ENCODE measurements around the gene BANF2. TPM values are rescaled to one million over a fixed set of nuclear protein-coding genes. Genes with fewer than 3 reads are reported as not detected.
A peak's percentile ranks its signal among the peaks of the same experiment; 100 is the strongest.

Gene BANF2
- total and polyA plus RNA-seq, 2 experiments from 2014 or later: not detected

DNA sequence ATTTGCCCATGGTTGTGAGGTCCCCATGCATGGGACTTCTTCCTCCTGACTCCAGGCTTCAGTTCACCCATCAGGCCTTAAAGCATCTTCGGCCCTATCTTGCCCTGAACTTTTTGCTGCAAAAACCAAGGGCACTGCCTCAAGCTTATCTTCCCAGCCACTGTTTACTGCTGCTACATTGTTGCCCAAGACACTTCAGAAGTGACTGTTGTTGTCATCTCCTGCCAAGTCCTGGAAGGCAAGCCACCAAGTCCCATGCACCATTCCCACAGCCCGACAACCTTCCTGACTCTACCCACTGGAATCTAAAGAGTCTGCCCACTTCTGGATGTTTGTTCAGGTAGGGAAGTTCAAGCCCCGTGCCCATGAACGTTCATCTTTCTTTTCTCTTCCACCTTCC lies 12.4 kb downstream of the BANF2 start:
- in situ Hi-C loops (cut with MboI): no loop called here
- Histone ChIP-seq H3K4me2 (ENCODE audit: unreplicated experiment) (no peak overlapping the region), H3K79me2 (ENCODE audit: insufficient read depth) (no peaks in the 10 kb centered on the region), H3K9me2 (ENCODE audit: insufficient read depth) (no peaks in the 10 kb centered on the region), H3F3A (ENCODE audit: insufficient read depth) (no peaks in the 10 kb centered on the region), H3K36me3 (ENCODE audit: low read depth) (no peaks in the 10 kb centered on the region), H2AFZ (no peak overlapping the region), H3K4me1 (ENCODE audit: insufficient read depth) (no peaks in the 10 kb centered on the region; the same call in 1 of the 2 replicates), H3K27me3 (replicated peaks; ENCODE audit: insufficient read depth) (no peaks in the 10 kb centered on the region), H3K9ac (no peak overlapping the region), H3K4me3 (no peak overlapping the region), H3K9me3 (ENCODE audit: low read depth) (no peaks in the 10 kb centered on the region), H3K27ac (no peak overlapping the region), H4K20me1 (ENCODE audit: insufficient read depth) (no peaks in the 10 kb centered on the region)
- no peak for DNase-seq
- TF ChIP-seq EZH2 (IDR thresholded peaks at IDR 0.05; ENCODE audit: insufficient read depth, poor library complexity, severe bottlenecking): no peak
- TF ChIP-seq EZH2phosphoT487 (IDR thresholded peaks at IDR 0.05; ENCODE audit: insufficient read depth, low read depth): no peak
- WGBS, 2 experiments (ENCODE audit: low coverage in 1 of 2, low lambda C conversion rate in 2 of 2, missing lambda C conversion rate in 2 of 2): 83 to 87% methylated on average over 4 of the region's 4 CpGs

DNA sequence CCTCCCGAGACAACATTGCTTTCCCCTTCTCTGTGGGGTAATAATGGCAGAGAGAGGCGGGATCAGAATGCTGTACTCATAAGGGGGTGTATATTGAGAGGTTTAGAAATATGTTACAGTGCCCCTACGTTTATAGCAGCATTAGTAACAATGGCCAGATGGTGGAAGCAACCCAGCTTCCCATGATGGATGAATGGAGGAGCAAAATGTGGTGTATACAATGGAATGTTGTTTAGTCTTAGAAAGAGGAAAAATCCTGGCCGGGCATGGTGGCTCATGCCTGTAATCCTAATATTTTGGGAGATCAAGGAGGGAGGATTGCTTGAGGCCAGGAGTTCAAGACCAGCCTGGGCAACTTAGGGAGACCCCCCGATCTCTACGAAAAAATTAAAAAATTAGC lies 12.9 kb downstream of the BANF2 start:
- Histone ChIP-seq H3K9ac (no peak overlapping the region), H3K27ac (no peak overlapping the region), H2AFZ (no peak overlapping the region), H3K4me2 (ENCODE audit: unreplicated experiment) (no peak overlapping the region), H3K4me3 (no peak overlapping the region), H3K27me3 (replicated peaks; ENCODE audit: insufficient read depth) (no peaks in the 10 kb centered on the region), H3K9me2 (ENCODE audit: insufficient read depth) (no peaks in the 10 kb centered on the region), H3F3A (ENCODE audit: insufficient read depth) (no peaks in the 10 kb centered on the region), H3K9me3 (ENCODE audit: low read depth) (no peaks in the 10 kb centered on the region), H3K79me2 (ENCODE audit: insufficient read depth) (no peaks in the 10 kb centered on the region), H3K4me1 (ENCODE audit: insufficient read depth) (no peaks in the 10 kb centered on the region; the same call in 1 of the 2 replicates), H4K20me1 (ENCODE audit: insufficient read depth) (no peaks in the 10 kb centered on the region), H3K36me3 (ENCODE audit: low read depth) (no peaks in the 10 kb centered on the region)
- in situ Hi-C loops (cut with MboI): no loop called here
- peak; percentile 23 for DNase-seq
- TF ChIP-seq EZH2 (IDR thresholded peaks at IDR 0.05; ENCODE audit: insufficient read depth, poor library complexity, severe bottlenecking): no peak
- 71 to 76% methylated on average over 6 of the region's 6 CpGs for WGBS, 2 experiments (ENCODE audit: low coverage in 1 of 2, low lambda C conversion rate in 2 of 2, missing lambda C conversion rate in 2 of 2)

DNA sequence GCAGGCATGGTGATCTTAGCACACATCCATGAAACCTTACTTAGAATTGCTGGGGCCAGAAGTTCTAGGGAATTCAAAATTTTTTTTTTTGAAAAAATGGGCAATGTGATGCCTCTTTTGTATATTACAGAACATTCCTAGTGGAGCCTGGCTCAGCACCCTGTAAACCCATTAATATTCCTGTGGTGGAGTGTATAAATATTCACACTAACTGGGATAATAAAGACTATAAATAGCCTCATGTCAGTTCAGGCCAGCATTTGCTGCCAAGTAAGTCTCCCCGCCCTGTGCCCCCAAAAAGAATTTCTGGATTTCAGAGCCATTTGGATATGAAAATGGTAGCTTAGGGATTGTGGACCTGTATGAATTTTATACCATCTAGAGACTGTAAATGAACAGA lies 14.8 kb downstream of the BANF2 start:
- WGBS, 2 experiments (ENCODE audit: low coverage in 1 of 2, low lambda C conversion rate in 2 of 2, missing lambda C conversion rate in 2 of 2): 42 to 63% methylated on average over 1 of the region's 1 CpG
- 0 out of 2 replicates have a peak, but pooled peaks cover 6% of the 10 kb centered on the region for H3K27me3 ChIP-seq (replicated peaks; ENCODE audit: insufficient read depth)
- H3K4me3 ChIP-seq: no peak overlapping the region
- no peak overlapping the region for H3K27ac ChIP-seq
- no peaks in the 10 kb centered on the region for H3K36me3 ChIP-seq (ENCODE audit: low read depth)
- H3K79me2 ChIP-seq (ENCODE audit: insufficient read depth): no peaks in the 10 kb centered on the region
- no peaks in the 10 kb centered on the region for H3F3A ChIP-seq (ENCODE audit: insufficient read depth)
- no peak overlapping the region for H3K9ac ChIP-seq
- in situ Hi-C loops (cut with MboI): no loop called here
- no peak for DNase-seq
- H3K9me3 ChIP-seq (ENCODE audit: low read depth): no peaks in the 10 kb centered on the region
- no peaks in the 10 kb centered on the region; the same call in 1 of the 2 replicates for H3K4me1 ChIP-seq (ENCODE audit: insufficient read depth)
- H3K4me2 ChIP-seq (ENCODE audit: unreplicated experiment): no peak overlapping the region
- TF ChIP-seq EZH2phosphoT487 (IDR thresholded peaks at IDR 0.05; ENCODE audit: insufficient read depth, low read depth) (no peak), EZH2 (IDR thresholded peaks at IDR 0.05; ENCODE audit: insufficient read depth, poor library complexity, severe bottlenecking) (no peak)
- no peaks in the 10 kb centered on the region for H4K20me1 ChIP-seq (ENCODE audit: insufficient read depth)
- no peak overlapping the region for H2AFZ ChIP-seq
- H3K9me2 ChIP-seq (ENCODE audit: insufficient read depth): no peaks in the 10 kb centered on the region

DNA sequence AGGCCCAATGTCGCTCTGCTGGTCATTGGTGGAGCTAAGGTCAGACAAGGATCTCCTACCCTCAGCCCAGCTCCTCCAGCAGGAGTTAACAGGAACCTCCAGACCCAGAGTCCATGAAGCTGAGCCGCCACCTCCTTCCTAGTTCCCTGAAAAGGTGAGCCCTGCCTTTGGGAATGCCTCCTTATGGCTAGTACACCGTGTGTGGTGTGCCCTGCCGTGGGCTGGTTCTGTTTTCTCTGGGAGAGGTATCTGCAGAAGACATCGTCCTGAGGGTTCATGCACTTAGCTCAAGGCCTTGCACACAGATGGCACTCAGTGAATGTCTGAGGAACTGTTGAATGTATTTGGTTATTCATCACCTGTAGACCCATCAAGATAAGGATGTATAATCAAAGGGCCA lies 15.3 kb downstream of the BANF2 start:
- H3K4me1 ChIP-seq (ENCODE audit: insufficient read depth): no peaks in the 10 kb centered on the region; the same call in 1 of the 2 replicates
- H3K36me3 ChIP-seq (ENCODE audit: low read depth): no peaks in the 10 kb centered on the region
- H3F3A ChIP-seq (ENCODE audit: insufficient read depth): no peaks in the 10 kb centered on the region
- WGBS, 2 experiments (ENCODE audit: low coverage in 1 of 2, low lambda C conversion rate in 2 of 2, missing lambda C conversion rate in 2 of 2): 51 to 57% methylated on average over 5 of the region's 5 CpGs
- H3K9me3 ChIP-seq (ENCODE audit: low read depth): no peaks in the 10 kb centered on the region
- no peaks in the 10 kb centered on the region for H3K79me2 ChIP-seq (ENCODE audit: insufficient read depth)
- H3K4me2 ChIP-seq (ENCODE audit: unreplicated experiment): no peak overlapping the region
- H3K9me2 ChIP-seq (ENCODE audit: insufficient read depth): no peaks in the 10 kb centered on the region
- in situ Hi-C loops (cut with MboI): no loop called here
- peaks cover 6% of the 10 kb centered on the region; the same call in 1 of the 2 replicates for H3K27me3 ChIP-seq (replicated peaks; ENCODE audit: insufficient read depth)
- H3K27ac ChIP-seq: no peak overlapping the region
- no peak overlapping the region for H2AFZ ChIP-seq
- no peak for TF ChIP-seq EZH2phosphoT487 (IDR thresholded peaks at IDR 0.05; ENCODE audit: insufficient read depth, low read depth)
- TF ChIP-seq EZH2 (IDR thresholded peaks at IDR 0.05; ENCODE audit: insufficient read depth, poor library complexity, severe bottlenecking): no peak
- H3K4me3 ChIP-seq: no peak overlapping the region
- no peaks in the 10 kb centered on the region for H4K20me1 ChIP-seq (ENCODE audit: insufficient read depth)
- DNase-seq: no peak
- no peak overlapping the region for H3K9ac ChIP-seq

DNA sequence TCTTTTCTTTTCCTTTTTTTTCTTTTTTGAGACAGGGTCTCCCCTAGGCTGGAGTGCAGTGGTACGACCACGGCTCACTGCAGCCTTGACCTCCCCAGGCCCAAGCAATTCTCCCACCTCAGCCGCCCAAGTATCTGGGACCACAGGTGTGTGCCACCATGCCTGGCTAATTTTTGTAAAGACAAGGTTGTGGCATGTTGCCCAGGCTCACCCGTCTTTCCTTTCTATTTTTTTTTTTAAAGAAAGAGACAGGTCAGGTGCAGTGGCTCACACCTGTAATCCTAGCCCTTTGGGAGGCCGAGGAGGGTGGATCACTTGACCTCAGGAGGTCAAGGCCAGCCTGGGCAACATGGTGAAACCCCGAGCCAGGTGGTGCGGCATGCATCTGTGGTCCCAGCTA lies 16.6 kb downstream of the BANF2 start:
- in situ Hi-C loops (cut with MboI): no loop called here
- H3K9ac ChIP-seq: no peak overlapping the region
- H3K4me2 ChIP-seq (ENCODE audit: unreplicated experiment): no peak overlapping the region
- peaks cover 6% of the 10 kb centered on the region; the same call in 1 of the 2 replicates for H3K27me3 ChIP-seq (replicated peaks; ENCODE audit: insufficient read depth)
- no peak overlapping the region for H3K27ac ChIP-seq
- no peaks in the 10 kb centered on the region for H3K9me2 ChIP-seq (ENCODE audit: insufficient read depth)
- no peaks in the 10 kb centered on the region for H4K20me1 ChIP-seq (ENCODE audit: insufficient read depth)
- no peaks in the 10 kb centered on the region; the same call in 1 of the 2 replicates for H3K4me1 ChIP-seq (ENCODE audit: insufficient read depth)
- H3K4me3 ChIP-seq: no peak overlapping the region
- DNase-seq: no peak
- TF ChIP-seq EZH2phosphoT487 (IDR thresholded peaks at IDR 0.05; ENCODE audit: insufficient read depth, low read depth) (no peak), EZH2 (IDR thresholded peaks at IDR 0.05; ENCODE audit: insufficient read depth, poor library complexity, severe bottlenecking) (no peak)
- no peak overlapping the region for H2AFZ ChIP-seq
- no peaks in the 10 kb centered on the region for H3F3A ChIP-seq (ENCODE audit: insufficient read depth)
- H3K36me3 ChIP-seq (ENCODE audit: low read depth): no peaks in the 10 kb centered on the region
- 62 to 72% methylated on average over 7 of the region's 7 CpGs for WGBS, 2 experiments (ENCODE audit: low coverage in 1 of 2, low lambda C conversion rate in 2 of 2, missing lambda C conversion rate in 2 of 2)
- H3K79me2 ChIP-seq (ENCODE audit: insufficient read depth): no peaks in the 10 kb centered on the region
- H3K9me3 ChIP-seq (ENCODE audit: low read depth): no peaks in the 10 kb centered on the region

Measured in GM23248 (cell line).